Neural cell (in vitro differentiated cells): ENCODE data around the gene PRKD1. TPM values are rescaled to one million over a fixed set of nuclear protein-coding genes. Genes with fewer than 3 reads are reported as not detected.

ENCODE experiments used
- H2AFZ ChIP-seq: fragments of 200-600, 300-800 bp; sonication (generic), shearing (Covaris generic); 2 replicates; pipeline ENCODE4 v1.6.0; 2014; ENCODE audit warnings: low read depth, mild to moderate bottlenecking, antibody characterized with exemption, low read length, moderate library complexity
- H3F3A ChIP-seq: fragments of 200-600 bp; shearing (Covaris generic); 2 replicates; pipeline ENCODE4 v1.6.1; 2016; ENCODE audit warnings: mild to moderate bottlenecking, moderate library complexity, mixed read lengths, antibody characterized with exemption, low read length; ENCODE audit not compliant: insufficient read depth, poor library complexity, severe bottlenecking
- H3K27ac ChIP-seq: fragments of 200-600, 300-800 bp; sonication (generic), shearing (Covaris generic); 2 replicates; pipeline ENCODE4 v1.5.1; 2014; ENCODE audit warnings: mild to moderate bottlenecking, low read length, moderate library complexity
- H3K27me3 ChIP-seq: fragments of 300-800, 200-600 bp; sonication (generic), shearing (Covaris generic); 2 replicates; pipeline ENCODE4 v1.6.0; 2014; ENCODE audit warnings: mild to moderate bottlenecking, low read depth, low read length, moderate library complexity; ENCODE audit not compliant: insufficient read depth
- H3K36me3 ChIP-seq: fragments of 300-800, 200-600 bp; sonication (generic), shearing (Covaris generic); 2 replicates; pipeline ENCODE4 v1.5.1; 2014; ENCODE audit warnings: mild to moderate bottlenecking, antibody characterized with exemption, low read length, moderate library complexity; ENCODE audit not compliant: insufficient read depth
- H3K4me2 ChIP-seq: fragments of 300-800, 200-600 bp; sonication (generic), shearing (Covaris generic); 2 replicates; pipeline ENCODE4 v1.6.0; 2014; ENCODE audit warnings: mild to moderate bottlenecking, low read length
- H3K4me3 ChIP-seq: fragments of 300-800, 200-600 bp; sonication (generic), shearing (Covaris generic); 2 replicates; pipeline ENCODE4 v1.5.1; 2014; ENCODE audit warnings: mild to moderate bottlenecking, low read length, moderate library complexity
- H3K79me2 ChIP-seq: fragments of 200-600 bp; shearing (Covaris generic); replicated peaks from 2 replicates; pipeline ENCODE4 v1.6.0; 2014; ENCODE audit warnings: mild to moderate bottlenecking, low read length, moderate library complexity; ENCODE audit not compliant: insufficient read depth
- H3K9ac ChIP-seq: fragments of 300-800, 200-600 bp; sonication (generic), shearing (Covaris generic); 2 replicates; pipeline ENCODE4 v1.6.1; 2016; ENCODE audit warnings: mild to moderate bottlenecking, low read length, mixed read lengths
- H3K9me2 ChIP-seq: fragments of 200-600 bp; shearing (Covaris generic); 2 replicates; pipeline ENCODE4 v1.6.1; 2016; ENCODE audit warnings: mild to moderate bottlenecking, low read length, mixed read lengths; ENCODE audit not compliant: insufficient read depth
- H3K9me3 ChIP-seq: fragments of 200-600, 300-800 bp; sonication (generic), shearing (Covaris generic); 2 replicates; pipeline ENCODE4 v1.6.1; 2016; ENCODE audit warnings: mild to moderate bottlenecking, mixed run types, low read length, moderate library complexity, mixed read lengths
- H4K20me1 ChIP-seq: fragments of 200-600 bp; shearing (Covaris generic); 2 replicates; pipeline ENCODE4 v1.6.1; 2016; ENCODE audit warnings: mild to moderate bottlenecking, mixed run types; ENCODE audit not compliant: insufficient read depth
- EP300 ChIP-seq: fragments of 450-650 bp; conservative IDR thresholded peaks from 2 replicates; pipeline ENCODE4 v1.6.1; 2014; ENCODE audit warnings: antibody characterized with exemption, mild to moderate bottlenecking, moderate library complexity; ENCODE audit not compliant: poor library complexity, severe bottlenecking
- EZH2 ChIP-seq: fragments of 200-600, 300-800 bp; shearing (Covaris generic), sonication (generic); IDR thresholded peaks from 2 replicates; pipeline ENCODE4 v1.6.1; 2014; ENCODE audit warnings: antibody characterized with exemption, low read length, borderline replicate concordance, mild to moderate bottlenecking; ENCODE audit not compliant: insufficient read depth, poor library complexity, severe bottlenecking
- MXI1 ChIP-seq: fragments of 450-650 bp; conservative IDR thresholded peaks from 2 replicates; pipeline ENCODE4 v1.6.1; 2014; ENCODE audit warnings: antibody characterized with exemption, mild to moderate bottlenecking; ENCODE audit not compliant: poor library complexity, severe bottlenecking
- POLR2AphosphoS5 ChIP-seq: IDR thresholded peaks from 2 replicates; pipeline ENCODE4 v1.6.1; 2012
- RAD21 ChIP-seq: fragments of 450-650 bp; conservative IDR thresholded peaks from 2 replicates; pipeline ENCODE4 v1.6.1; 2014; ENCODE audit warnings: antibody characterized with exemption, mild to moderate bottlenecking, moderate library complexity
- REST ChIP-seq: IDR thresholded peaks from 2 replicates; pipeline ENCODE4 v1.6.1; 2012; ENCODE audit warnings: borderline replicate concordance
- SMC3 ChIP-seq: fragments of 450-650 bp; conservative IDR thresholded peaks from 2 replicates; pipeline ENCODE4 v1.6.1; 2014; ENCODE audit warnings: antibody characterized with exemption, mild to moderate bottlenecking, moderate library complexity; ENCODE audit not compliant: poor library complexity
- TAF1 ChIP-seq: IDR thresholded peaks from 2 replicates; pipeline ENCODE4 v1.6.1; 2012; ENCODE audit warnings: low read depth
- polyA plus RNA-seq: library from polyadenylated mRNA; depleted of rRNA; stranded (reverse); fragments of >200 nt; gene quantifications from 2 replicates; pipeline ENCODE4 v1.2.3, GENCODE V29; 2014
- TF ChIP-seq, protein P1 (sequence below): fragments of 450-650 bp; IDR thresholded peaks from 2 replicates; pipeline ENCODE4 v1.5.1; 2014; ENCODE audit warnings: antibody characterized with exemption, mild to moderate bottlenecking, moderate library complexity; ENCODE audit not compliant: poor library complexity, severe bottlenecking

The PRKD1 gene
- polyA plus RNA-seq, 1 donor from 2014 or later, result 9.6 TPM

DNA sequence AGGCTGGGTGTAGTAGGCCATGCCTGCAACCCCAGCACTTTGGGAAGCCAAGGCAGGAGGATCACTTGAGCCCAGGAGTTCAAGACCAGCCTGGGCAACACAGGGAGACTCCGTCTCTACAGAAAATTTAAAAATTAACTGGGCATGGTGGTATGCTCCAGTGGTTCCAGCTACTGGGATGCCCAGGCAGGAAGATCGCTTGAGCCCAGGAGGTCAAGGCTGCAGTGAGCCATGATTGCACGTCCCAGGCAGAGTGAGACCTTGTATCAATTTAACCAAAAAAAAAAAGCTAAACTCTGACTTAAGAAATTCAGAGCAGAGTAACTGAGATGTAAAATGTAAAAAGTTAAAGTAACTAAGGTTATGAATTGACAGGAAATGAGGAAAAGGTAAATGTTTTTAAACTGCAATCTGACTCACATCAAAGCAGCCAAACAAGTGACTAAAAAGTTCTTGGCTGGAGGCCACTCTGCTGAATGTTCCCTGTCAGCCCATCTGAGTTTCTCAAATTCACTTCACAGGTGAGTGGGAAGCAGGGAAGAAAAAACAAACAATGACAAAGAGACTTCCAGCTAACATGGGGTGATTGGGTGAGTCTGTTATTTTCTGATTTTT lies 21.3 kb downstream of the PRKD1 start:
- H3K9ac ChIP-seq, result no peak overlapping the region
- H3K4me3 ChIP-seq, result no peak overlapping the region
- no peaks in the 10 kb centered on the region for H3K36me3 ChIP-seq
- H3K9me3 ChIP-seq, result no peaks in the 10 kb centered on the region
- H3K4me2 ChIP-seq, result no peak overlapping the region
- H3K27ac ChIP-seq, result no peak overlapping the region
- no peaks in the 10 kb centered on the region for H3K27me3 ChIP-seq
- H3K9me2 ChIP-seq, result no peaks in the 10 kb centered on the region
- H4K20me1 ChIP-seq, result no peaks in the 10 kb centered on the region
- H3F3A ChIP-seq, result no peaks in the 10 kb centered on the region
- no peak overlapping the region for H2AFZ ChIP-seq
- peaks cover 3% of the 10 kb centered on the region for H3K79me2 ChIP-seq
- TF ChIP-seq REST, result no peak
- TF ChIP-seq TAF1, result no peak
- TF ChIP-seq RAD21, result no peak
- no peak for TF ChIP-seq SMC3
- TF ChIP-seq, protein P1, sequence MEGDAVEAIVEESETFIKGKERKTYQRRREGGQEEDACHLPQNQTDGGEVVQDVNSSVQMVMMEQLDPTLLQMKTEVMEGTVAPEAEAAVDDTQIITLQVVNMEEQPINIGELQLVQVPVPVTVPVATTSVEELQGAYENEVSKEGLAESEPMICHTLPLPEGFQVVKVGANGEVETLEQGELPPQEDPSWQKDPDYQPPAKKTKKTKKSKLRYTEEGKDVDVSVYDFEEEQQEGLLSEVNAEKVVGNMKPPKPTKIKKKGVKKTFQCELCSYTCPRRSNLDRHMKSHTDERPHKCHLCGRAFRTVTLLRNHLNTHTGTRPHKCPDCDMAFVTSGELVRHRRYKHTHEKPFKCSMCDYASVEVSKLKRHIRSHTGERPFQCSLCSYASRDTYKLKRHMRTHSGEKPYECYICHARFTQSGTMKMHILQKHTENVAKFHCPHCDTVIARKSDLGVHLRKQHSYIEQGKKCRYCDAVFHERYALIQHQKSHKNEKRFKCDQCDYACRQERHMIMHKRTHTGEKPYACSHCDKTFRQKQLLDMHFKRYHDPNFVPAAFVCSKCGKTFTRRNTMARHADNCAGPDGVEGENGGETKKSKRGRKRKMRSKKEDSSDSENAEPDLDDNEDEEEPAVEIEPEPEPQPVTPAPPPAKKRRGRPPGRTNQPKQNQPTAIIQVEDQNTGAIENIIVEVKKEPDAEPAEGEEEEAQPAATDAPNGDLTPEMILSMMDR, result no peak
- TF ChIP-seq MXI1, result no peak
- no peak for TF ChIP-seq EZH2
- no peak for TF ChIP-seq EP300
- no peak for TF ChIP-seq POLR2AphosphoS5

DNA sequence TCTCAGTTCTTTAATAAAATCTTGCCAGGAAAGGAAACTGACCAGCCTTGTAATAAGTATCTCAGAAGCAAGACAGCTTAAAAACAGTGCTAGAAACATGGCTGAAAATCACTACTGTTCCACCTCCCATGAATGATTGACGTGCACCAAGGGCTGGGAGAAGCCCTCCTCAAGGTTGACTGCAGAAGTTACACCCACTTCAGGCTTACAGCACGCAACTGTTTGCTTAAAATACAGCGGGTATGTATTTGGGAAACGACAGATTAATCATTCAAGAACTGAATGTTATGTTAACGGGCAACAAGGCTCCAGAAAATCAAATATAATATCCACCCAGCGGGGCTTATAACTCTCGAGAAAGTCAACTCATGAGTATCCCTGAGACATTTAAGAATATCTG lies 22.1 kb downstream of the PRKD1 start:
- Histone ChIP-seq H3K4me2 (no peak overlapping the region), H3K9me2 (no peaks in the 10 kb centered on the region), H3K79me2 (peaks cover 3% of the 10 kb centered on the region), H3K4me3 (no peak overlapping the region), H3K36me3 (peaks cover 3% of the 10 kb centered on the region), H4K20me1 (no peaks in the 10 kb centered on the region), H2AFZ (no peak overlapping the region), H3F3A (no peaks in the 10 kb centered on the region), H3K27ac (no peak overlapping the region), H3K9ac (no peak overlapping the region), H3K9me3 (no peaks in the 10 kb centered on the region), H3K27me3 (no peaks in the 10 kb centered on the region)
- no peak for TF ChIP-seq POLR2AphosphoS5
- TF ChIP-seq TAF1, result no peak
- TF ChIP-seq, protein P1, result no peak
- no peak for TF ChIP-seq EP300
